Neural cell (in vitro differentiated cells): ENCODE data around the gene U2SURP.

Experiments
- POLR2AphosphoS5 ChIP-seq: IDR thresholded peaks from 2 replicates; pipeline ENCODE4 v1.6.1; 2012
- RAD21 ChIP-seq: fragments of 450-650 bp; conservative IDR thresholded peaks from 2 replicates; pipeline ENCODE4 v1.6.1; 2014; ENCODE audit warnings: antibody characterized with exemption, mild to moderate bottlenecking, moderate library complexity
- SMC3 ChIP-seq: fragments of 450-650 bp; conservative IDR thresholded peaks from 2 replicates; pipeline ENCODE4 v1.6.1; 2014; ENCODE audit warnings: antibody characterized with exemption, mild to moderate bottlenecking, moderate library complexity; ENCODE audit not compliant: poor library complexity
- TF ChIP-seq, protein P1 (sequence below): fragments of 450-650 bp; IDR thresholded peaks from 2 replicates; pipeline ENCODE4 v1.5.1; 2014; ENCODE audit warnings: antibody characterized with exemption, mild to moderate bottlenecking, moderate library complexity; ENCODE audit not compliant: poor library complexity, severe bottlenecking

DNA sequence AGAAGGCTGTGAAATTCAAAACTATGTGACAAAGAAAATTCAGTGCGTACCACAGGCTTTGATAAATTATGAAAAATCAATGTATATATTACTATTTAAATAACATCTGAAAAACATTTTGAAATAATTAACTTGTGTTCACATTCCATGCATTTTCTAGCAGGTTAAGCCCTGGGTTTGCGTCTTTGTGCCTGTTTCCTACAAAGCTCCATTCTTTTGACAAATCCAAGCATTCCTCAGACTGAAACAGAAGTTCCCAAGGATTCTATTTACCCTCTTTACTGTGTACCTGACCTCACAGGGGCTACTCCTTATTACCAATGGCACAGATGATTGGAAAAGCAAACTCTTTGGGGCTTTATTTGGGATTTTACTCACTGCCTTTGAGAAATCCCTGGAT is 39.8 kb upstream of the U2SURP start:
- TF ChIP-seq, protein P1, sequence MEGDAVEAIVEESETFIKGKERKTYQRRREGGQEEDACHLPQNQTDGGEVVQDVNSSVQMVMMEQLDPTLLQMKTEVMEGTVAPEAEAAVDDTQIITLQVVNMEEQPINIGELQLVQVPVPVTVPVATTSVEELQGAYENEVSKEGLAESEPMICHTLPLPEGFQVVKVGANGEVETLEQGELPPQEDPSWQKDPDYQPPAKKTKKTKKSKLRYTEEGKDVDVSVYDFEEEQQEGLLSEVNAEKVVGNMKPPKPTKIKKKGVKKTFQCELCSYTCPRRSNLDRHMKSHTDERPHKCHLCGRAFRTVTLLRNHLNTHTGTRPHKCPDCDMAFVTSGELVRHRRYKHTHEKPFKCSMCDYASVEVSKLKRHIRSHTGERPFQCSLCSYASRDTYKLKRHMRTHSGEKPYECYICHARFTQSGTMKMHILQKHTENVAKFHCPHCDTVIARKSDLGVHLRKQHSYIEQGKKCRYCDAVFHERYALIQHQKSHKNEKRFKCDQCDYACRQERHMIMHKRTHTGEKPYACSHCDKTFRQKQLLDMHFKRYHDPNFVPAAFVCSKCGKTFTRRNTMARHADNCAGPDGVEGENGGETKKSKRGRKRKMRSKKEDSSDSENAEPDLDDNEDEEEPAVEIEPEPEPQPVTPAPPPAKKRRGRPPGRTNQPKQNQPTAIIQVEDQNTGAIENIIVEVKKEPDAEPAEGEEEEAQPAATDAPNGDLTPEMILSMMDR, result no peak
- TF ChIP-seq RAD21 (no peak), POLR2AphosphoS5 (no peak), SMC3 (no peak)
